HG03460 (cell line): ENCODE measurements around the gene RNASEH2A.
"Not testable (repeated sequence)": the region's sequence is repeated elsewhere in the genome, so short reads cannot be mapped to it uniquely, and the experiment has no call there.

Experiments used
- ATAC-seq: cut with Tn5 transposase; IDR thresholded peaks from one replicate; pipeline ENCODE4 v1.9.1; 2021; ENCODE audit not compliant: unreplicated experiment

RNASEH2A gene

GRCh38 chr19:12793290-12794195 is 12.8 kb upstream of the RNASEH2A start:
- ATAC-seq: no peak

DNA sequence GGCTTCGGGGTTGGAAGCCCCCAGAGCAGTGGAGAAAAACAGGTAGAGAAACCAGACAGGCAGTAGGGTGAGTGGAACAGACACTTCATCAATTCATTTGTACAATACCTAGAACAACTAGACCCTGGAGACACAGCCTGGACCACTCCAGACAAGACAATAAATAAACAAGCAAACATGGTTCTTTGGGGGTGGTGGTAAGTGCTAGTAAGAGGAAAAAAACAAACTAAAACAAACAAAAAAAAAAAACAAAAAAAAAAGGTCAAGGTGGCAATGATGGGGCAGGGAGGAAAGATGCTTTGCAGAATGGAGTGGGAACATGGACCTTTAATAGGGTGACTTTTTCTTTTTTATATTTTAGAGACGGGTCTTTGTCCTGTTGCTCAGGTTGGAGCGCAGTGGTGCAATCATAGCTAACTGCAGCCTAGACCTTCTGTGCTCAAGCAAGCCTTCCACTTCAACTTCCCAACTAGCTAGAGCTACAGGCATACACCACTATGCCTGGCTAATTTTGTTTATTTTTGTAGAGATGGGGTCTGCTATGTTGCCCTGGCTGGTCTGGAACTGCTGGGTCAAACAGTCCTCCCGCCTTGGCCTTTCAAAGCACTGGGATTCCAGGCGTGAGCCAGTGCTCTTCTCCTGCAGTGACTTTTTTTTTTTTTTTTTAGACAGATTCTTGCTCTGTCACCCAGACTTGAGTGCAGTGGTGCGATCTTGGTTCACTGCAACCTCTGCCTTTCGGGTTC is 12.0 kb upstream of the RNASEH2A start:
- ATAC-seq: no peak

DNA sequence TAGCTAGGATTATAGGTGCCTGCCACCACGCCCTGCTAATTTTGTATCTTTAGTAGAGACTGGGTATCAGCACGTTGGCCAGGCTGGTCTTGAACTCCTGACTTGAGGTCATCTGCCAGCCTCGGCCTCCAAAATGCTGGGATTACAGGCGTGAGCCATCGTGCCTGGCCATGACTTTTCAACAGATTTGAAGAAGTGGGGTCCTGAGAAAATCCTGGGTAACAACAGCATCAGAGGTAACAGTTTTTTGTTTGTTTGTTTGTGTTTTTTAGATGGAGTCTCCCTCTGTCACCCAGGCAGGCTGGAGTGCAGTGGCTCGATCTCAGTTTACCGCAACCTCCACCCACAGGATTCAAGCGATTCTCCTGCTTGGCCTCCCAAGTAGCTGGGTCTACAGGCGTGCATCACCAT is 11.4 kb upstream of the RNASEH2A start:
- no peak for ATAC-seq

GRCh38 chr19:12796146-12797071 is 10.0 kb upstream of the RNASEH2A start:
- no peak for ATAC-seq

DNA sequence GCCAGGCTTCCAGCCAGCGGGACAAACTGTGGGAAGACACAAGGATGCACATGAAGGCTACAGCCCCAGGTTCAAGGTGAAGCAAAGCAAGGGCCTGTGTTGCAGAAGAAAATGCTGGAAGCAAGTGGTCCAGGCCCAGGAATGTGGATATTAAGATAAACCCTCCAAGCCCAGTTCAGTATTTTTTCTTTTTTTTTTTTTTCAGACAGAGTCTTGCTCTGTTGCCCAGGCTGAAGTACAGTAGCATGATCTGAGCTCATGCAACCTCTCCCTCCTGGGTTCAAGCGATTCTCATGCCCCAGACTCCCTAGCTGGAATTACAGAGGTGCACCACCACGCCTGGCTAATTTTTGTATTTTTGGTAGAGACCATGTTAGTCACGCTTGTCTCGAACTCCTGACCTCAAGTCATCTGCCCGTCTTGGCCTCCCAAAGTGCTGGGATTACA is 9.2 kb upstream of the RNASEH2A start:
- ATAC-seq: no peak

GRCh38 chr19:12797607-12798006 is 8.8 kb upstream of the RNASEH2A start:
- ATAC-seq: not testable (repeated sequence)

DNA sequence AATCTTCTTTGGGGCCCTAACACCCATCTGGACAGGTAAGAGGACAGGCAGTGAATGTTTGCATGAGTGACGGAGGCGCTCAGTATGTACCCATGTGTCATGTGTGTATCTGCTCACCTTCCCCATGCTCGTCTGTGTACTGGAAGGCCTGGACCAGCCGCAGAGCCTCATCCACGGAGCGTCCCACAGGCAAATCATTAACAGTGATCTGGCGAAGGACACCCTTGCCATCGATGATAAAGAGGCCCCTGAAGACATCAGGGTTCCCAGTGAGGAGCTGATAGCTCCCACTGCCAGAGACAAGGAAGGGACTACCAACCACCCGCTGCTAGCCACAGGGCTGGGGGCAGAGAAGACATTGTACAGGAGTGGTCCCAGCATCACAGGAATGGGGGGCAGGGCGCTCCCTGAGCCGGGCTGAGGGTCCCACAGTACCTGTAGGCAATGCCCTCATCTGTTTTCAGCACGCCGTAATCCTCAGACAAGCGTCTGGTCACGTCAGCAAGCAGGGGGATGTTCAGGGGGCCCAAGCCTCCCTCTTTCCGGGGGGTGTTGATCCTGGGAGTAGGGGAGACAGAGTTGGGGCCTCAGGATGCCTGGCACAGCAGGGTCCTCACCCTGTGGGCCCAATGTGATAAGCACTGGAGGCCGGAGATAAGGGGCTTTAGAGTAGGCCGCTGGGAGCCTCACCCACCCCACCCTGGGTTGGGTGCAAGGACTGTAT is 6.5 kb upstream of the RNASEH2A start:
- ATAC-seq: no peak

DNA sequence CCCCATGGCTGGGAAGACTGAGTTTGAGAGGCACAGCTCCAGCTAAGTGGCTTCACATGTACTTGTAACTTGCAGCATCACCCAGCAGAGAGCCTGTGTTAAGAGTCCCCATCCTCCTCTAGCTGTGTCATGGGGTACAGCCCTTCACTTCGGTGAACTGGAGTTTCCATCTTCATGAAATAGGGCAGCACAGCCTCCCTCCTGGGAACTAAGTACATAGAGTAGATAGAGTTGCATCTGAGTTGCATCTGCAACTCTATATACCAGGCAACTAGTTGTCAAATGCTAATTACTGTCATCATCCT is 6.0 kb upstream of the RNASEH2A start:
- ATAC-seq: no peak

GRCh38 chr19:12800923-12801465 is 5.4 kb upstream of the RNASEH2A start:
- ATAC-seq: no peak

- ATAC-seq: no peak
Observed at GRCh38 chr19:12801466-12802266, 4.7 kb upstream of the RNASEH2A start, which contains the start of the genes PRDX2 and THSD8. Gene PRDX2 (minus strand): TSS chr19:12801800. CDS start chr19:12801261, 539 bp downstream. Gene THSD8 (plus strand): TSS chr19:12802069. CDS start chr19:12802072, 3 bp downstream.

DNA sequence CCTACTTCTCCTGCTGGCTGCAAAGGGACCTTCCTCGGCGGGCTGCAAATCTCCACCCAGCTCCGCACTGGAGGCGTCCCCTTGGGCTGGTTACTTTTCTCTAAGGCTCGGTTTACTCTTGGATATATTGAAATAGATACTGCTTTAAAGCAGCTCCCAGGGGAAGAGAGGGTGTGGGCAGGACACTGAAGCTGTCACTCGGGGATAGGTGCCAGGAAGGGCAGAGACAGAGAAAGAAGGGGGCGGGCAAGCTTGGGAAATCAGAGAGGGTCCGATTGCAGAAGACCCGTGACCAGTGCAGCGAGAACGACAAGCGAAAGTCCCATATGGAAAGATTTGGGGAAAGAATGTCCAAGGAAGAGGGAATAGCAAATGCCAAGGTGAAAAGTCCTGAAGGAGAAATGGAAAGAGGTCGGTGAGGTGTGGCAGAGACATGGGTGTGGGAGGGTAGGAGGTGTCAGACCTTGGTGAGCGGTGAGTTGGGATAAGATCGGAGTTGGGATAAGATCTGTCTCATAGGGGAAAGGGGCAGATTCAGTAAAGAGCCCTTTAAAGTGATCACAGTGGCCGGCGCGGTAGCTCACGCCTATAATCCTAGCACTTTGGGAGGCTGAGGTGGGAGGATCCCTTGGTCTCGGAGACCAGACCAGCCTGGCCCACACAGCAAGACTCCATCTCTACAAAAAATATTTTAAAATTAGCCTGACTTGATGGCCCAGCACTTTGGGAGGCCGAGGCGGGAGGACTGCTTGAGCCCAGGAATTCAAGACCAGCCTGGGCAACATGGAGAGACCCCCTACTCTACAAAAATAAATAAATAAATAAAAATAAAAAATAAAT is 3.9 kb upstream of the RNASEH2A start:
- ATAC-seq: no peak

- ATAC-seq: no peak
Observed at GRCh38 chr19:12804051-12804450, 2.3 kb upstream of the RNASEH2A start.

DNA sequence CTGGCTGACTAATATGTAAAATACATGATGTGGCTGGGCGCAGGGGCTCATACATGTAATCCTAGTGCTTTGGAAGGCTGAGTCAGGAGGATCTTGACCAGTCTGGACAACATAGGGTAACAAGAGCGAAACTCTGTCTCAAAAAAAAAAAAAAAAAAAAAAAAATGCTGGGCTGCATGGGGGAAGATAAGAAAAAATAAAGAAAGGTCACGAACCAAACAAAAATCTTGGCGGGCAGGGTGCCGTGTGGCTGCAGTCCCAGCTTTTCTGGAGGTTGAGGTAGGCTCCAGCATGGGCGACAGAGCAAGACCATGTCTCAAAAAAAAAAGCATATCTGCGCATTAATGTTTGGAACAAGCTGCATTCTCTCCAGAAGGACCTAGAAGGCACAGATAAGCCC is 8.7 kb downstream of the RNASEH2A start:
- no peak for ATAC-seq

- ATAC-seq: not testable (repeated sequence)
Observed at GRCh38 chr19:12817188-12817587, 10.8 kb downstream of the RNASEH2A start.

GRCh38 chr19:12817810-12818209 is 11.4 kb downstream of the RNASEH2A start:
- ATAC-seq: not testable (repeated sequence)

DNA sequence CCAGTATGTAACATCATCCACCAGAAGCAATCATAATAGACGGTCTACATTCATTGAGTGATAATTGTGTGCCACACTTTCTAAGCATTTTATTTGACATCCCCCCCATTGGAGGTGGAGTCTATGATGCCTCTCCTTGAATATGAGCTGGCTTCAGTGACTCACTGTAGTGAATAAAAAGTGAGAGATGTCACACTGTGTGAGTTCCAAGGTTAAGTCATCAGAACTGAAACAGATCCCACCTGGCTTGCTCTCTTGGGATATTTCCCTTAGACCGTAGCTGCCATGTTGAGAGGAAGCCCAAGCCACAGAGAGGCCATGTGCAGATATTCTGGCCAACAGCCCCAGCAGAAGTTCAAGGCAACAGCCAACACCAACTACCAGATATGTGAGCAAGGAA is 15.4 kb downstream of the RNASEH2A start:
- no peak for ATAC-seq

- ATAC-seq: no peak
Observed at GRCh38 chr19:12825254-12826131, 19.1 kb downstream of the RNASEH2A start.
